ENCODE measurements around the gene DLG2.

DLG2 gene

GRCh38 chr11:83723999-83724398, 1903.1 kb downstream of the DLG2 start:
- no peak for DNase-seq

GRCh38 chr11:83722392-83723119, 1904.6 kb downstream of the DLG2 start:
- no peak for DNase-seq

GRCh38 chr11:83721263-83721662, 1905.9 kb downstream of the DLG2 start:
- no peak for DNase-seq

- no peak for DNase-seq
Observed at GRCh38 chr11:83720675-83721074, 1906.5 kb downstream of the DLG2 start.

GRCh38 chr11:83717537-83717936, 1909.6 kb downstream of the DLG2 start:
- no peak for DNase-seq

GRCh38 chr11:83715927-83716535, 1911.1 kb downstream of the DLG2 start:
- DNase-seq = no peak

GRCh38 chr11:83713708-83714107, 1913.4 kb downstream of the DLG2 start:
- DNase-seq = no peak

- no peak for DNase-seq
Observed at GRCh38 chr11:83711106-83711527, 1916.0 kb downstream of the DLG2 start.

GRCh38 chr11:83709434-83709833, 1917.7 kb downstream of the DLG2 start:
- no peak for DNase-seq

GRCh38 chr11:83706566-83706965, 1920.6 kb downstream of the DLG2 start:
- DNase-seq = no peak

GRCh38 chr11:83702796-83703195, 1924.3 kb downstream of the DLG2 start:
- no peak for DNase-seq

- DNase-seq = no peak
Observed at GRCh38 chr11:83697518-83697917, 1929.6 kb downstream of the DLG2 start.

GRCh38 chr11:83695046-83695445, 1932.1 kb downstream of the DLG2 start:
- no peak for DNase-seq

GRCh38 chr11:83694191-83694910, 1932.8 kb downstream of the DLG2 start:
- DNase-seq = no peak

- no peak for DNase-seq
Observed at GRCh38 chr11:83693306-83693992, 1933.7 kb downstream of the DLG2 start.

- no peak for DNase-seq
Observed at GRCh38 chr11:83692675-83693074, 1934.5 kb downstream of the DLG2 start.

GRCh38 chr11:83691451-83691950, 1935.6 kb downstream of the DLG2 start:
- no peak for DNase-seq

- no peak for DNase-seq
Observed at GRCh38 chr11:83689144-83689780, 1937.9 kb downstream of the DLG2 start.

- DNase-seq = no peak
Observed at GRCh38 chr11:83687787-83688186, 1939.4 kb downstream of the DLG2 start.

GRCh38 chr11:83685730-83686129, 1941.4 kb downstream of the DLG2 start:
- no peak for DNase-seq

GRCh38 chr11:83684071-83684470, 1943.1 kb downstream of the DLG2 start:
- DNase-seq = no peak

- DNase-seq = no peak
Observed at GRCh38 chr11:83682611-83682973, 1944.6 kb downstream of the DLG2 start.

All from activated effector memory CD4-positive, alpha-beta T cell treated with Interleukin-2 at 50 U/mL for 16 hours (primary cell).